H1 (cell line): ENCODE measurements around the gene LTBP1. TPM values are rescaled to one million over a fixed set of nuclear protein-coding genes. Genes with fewer than 3 reads are reported as not detected.

Source experiments
- CHD7 ChIP-seq: fragments of 300-600 bp; sonication (generic); IDR thresholded peaks from 2 replicates; pipeline ENCODE4 v1.7.1; 2012; ENCODE audit warnings: low read length, moderate library complexity, mild to moderate bottlenecking, inconsistent platforms; ENCODE audit not compliant: insufficient replicate concordance
- GTF2F1 ChIP-seq: IDR thresholded peaks from 2 replicates; pipeline ENCODE4 v1.6.1; 2012; ENCODE audit warnings: low read depth, low read length, improper control_type of control experiment, borderline replicate concordance
- MAFK ChIP-seq: IDR thresholded peaks from 2 replicates; pipeline ENCODE4 v1.6.1; 2012; ENCODE audit warnings: low read depth, mild to moderate bottlenecking, improper control_type of control experiment, low read length
- polyA plus RNA-seq, 7 experiments: library from polyadenylated mRNA; depleted of rRNA in 3 of 7; stranded (reverse) in 5 of 7; unstranded in 2 of 7; fragments of >200 nt in 5 of 7; fragments of 200-250 nt in 2 of 7; gene quantifications; 1 replicate in 5 of 7; 2 replicates in 1 of 7; 4 replicates in 1 of 7; pipeline versions ENCODE4 v1.2.1 to v1.2.3, GENCODE V29; 2011 to 2013; ENCODE audit warnings: missing spikeins in 2 of 7, mixed read lengths in 2 of 7
- total RNA-seq: library from RNA; stranded (reverse); fragmentation: NEBNext Ultra II Directional; extraction: Animal tissue kit (Norgen Biotek cat#: 25700); gene quantifications from 2 replicates; pipeline ENCODE4 v1.2.1, GENCODE V29; 2021

The LTBP1 gene
- total and polyA plus RNA-seq, 2 of the 8 experiments (the other 6 are each of a cell fraction or from before 2014, with no cell fraction given) = 15.4 to 24.7 TPM

GRCh38 chr2:33395034-33395433, 448.3 kb downstream of the LTBP1 start (continued):
- no peak for TF ChIP-seq CHD7
- no peak for TF ChIP-seq MAFK
- no peak for TF ChIP-seq GTF2F1
